Fibroblast of skin of right biceps (primary cell): Measurements from ENCODE around the gene SLC27A2.

Experiments used
- DNase-seq: peaks from one replicate; pipeline ENCODE4 v3.0.0-alpha.2; 2013

SLC27A2 gene

DNA sequence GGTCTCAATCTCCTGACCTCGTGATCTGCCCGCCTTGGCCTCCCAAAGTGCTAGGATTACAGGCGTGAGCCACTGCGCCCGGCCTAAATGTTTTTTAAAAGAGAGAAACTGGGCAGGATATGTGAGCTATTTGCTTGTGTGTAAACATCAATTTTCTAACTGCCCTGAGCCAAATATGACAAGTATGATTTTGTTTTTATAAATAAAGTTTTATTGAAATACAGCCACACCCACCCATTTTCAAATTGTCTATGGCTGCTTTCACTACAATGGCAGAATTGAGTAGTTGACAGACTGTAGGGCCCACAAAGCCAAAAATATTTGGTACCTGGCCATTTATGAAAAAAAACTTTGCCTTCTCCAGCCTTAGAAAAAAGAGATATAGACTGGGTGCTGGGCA, 99.4 kb downstream of the SLC27A2 start:
- DNase-seq: no peak
